SK-N-SH treated with all-trans-retinoic acid at 6 μM for 48 hours (cell line): ENCODE data around the gene TSPAN9.

Experiments used
- ATAC-seq: fragments of 200-7000 bp; cut with Tn5 transposase; 3 replicates; pipeline ENCODE4 v1.9.1; 2020; ENCODE audit warnings: mild to moderate bottlenecking, moderate library complexity
- ARNTL ChIP-seq: fragments of 450-650 bp; formaldehyde crosslinking; IDR thresholded peaks from 2 replicates; pipeline ENCODE4 v1.5.0; 2020; ENCODE audit warnings: low read depth, mild to moderate bottlenecking, moderate library complexity, borderline replicate concordance
- BACH2 ChIP-seq: fragments of 250-450 bp; sonication (Bioruptor Pico); IDR thresholded peaks from 2 replicates; pipeline ENCODE4 v1.9.0; 2021; ENCODE audit warnings: mild to moderate bottlenecking, borderline replicate concordance
- CREB5 ChIP-seq: fragments of 250-450 bp; sonication (Bioruptor Pico); IDR thresholded peaks from 2 replicates; pipeline ENCODE4 v1.5.1; 2020; ENCODE audit warnings: low read depth, mild to moderate bottlenecking, moderate library complexity
- CSDC2 ChIP-seq: fragments of 250-450 bp; sonication (Bioruptor Pico); IDR thresholded peaks from 2 replicates; pipeline ENCODE4 v1.5.0; 2020; ENCODE audit warnings: mild to moderate bottlenecking, moderate library complexity
- ESRRG ChIP-seq: fragments of 250-450 bp; sonication (Bioruptor Pico); IDR thresholded peaks from 2 replicates; pipeline ENCODE4 v1.6.1; 2021; ENCODE audit warnings: mild to moderate bottlenecking
- GLIS3 ChIP-seq: fragments of 250-450 bp; sonication (Bioruptor Pico); IDR thresholded peaks from 2 replicates; pipeline ENCODE4 v1.5.0; 2020; ENCODE audit warnings: mild to moderate bottlenecking, moderate library complexity
- POU6F1 ChIP-seq: fragments of 250-450 bp; sonication (Bioruptor Pico); IDR thresholded peaks from 2 replicates; pipeline ENCODE4 v1.8.0; 2021; ENCODE audit warnings: low read depth, mild to moderate bottlenecking, moderate library complexity, borderline replicate concordance
- PPARA ChIP-seq: fragments of 250-450 bp; sonication (Bioruptor Pico); IDR thresholded peaks from 2 replicates; pipeline ENCODE4 v1.5.0; 2020; ENCODE audit warnings: mild to moderate bottlenecking, borderline replicate concordance
- SNAI2 ChIP-seq: fragments of 250-450 bp; sonication (Bioruptor Pico); IDR thresholded peaks from 2 replicates; pipeline ENCODE4 v1.5.0; 2020; ENCODE audit warnings: mild to moderate bottlenecking, moderate library complexity
- TCF4 ChIP-seq: fragments of 250-450 bp; sonication (Bioruptor Pico); IDR thresholded peaks from 2 replicates; pipeline ENCODE4 v1.8.0; 2021; ENCODE audit warnings: mild to moderate bottlenecking, moderate library complexity, borderline replicate concordance
- TOX ChIP-seq: fragments of 250-450 bp; sonication (Bioruptor Pico); IDR thresholded peaks from 2 replicates; pipeline ENCODE4 v1.8.0; 2021; ENCODE audit warnings: mild to moderate bottlenecking, moderate library complexity, borderline replicate concordance
- ZC3H10 ChIP-seq: fragments of 250-450 bp; sonication (Bioruptor Pico); IDR thresholded peaks from 2 replicates; pipeline ENCODE4 v1.5.1; 2021; ENCODE audit warnings: mild to moderate bottlenecking, moderate library complexity
- ZFP3 ChIP-seq: fragments of 250-450 bp; sonication (Bioruptor Pico); IDR thresholded peaks from 2 replicates; pipeline ENCODE4 v1.5.0; 2020; ENCODE audit warnings: mild to moderate bottlenecking, moderate library complexity
- ZNF565 ChIP-seq: fragments of 450-650 bp; formaldehyde crosslinking; conservative IDR thresholded peaks from 2 replicates; pipeline ENCODE4 v1.5.0; 2020; ENCODE audit warnings: low read depth, mild to moderate bottlenecking, moderate library complexity
- ZNF70 ChIP-seq: fragments of 450-650 bp; formaldehyde crosslinking; IDR thresholded peaks from 2 replicates; pipeline ENCODE4 v1.5.0; 2020; ENCODE audit warnings: mild to moderate bottlenecking, moderate library complexity
- ZNF8 ChIP-seq: fragments of 450-650 bp; formaldehyde crosslinking; IDR thresholded peaks from 2 replicates; pipeline ENCODE4 v1.5.0; 2020; ENCODE audit warnings: mild to moderate bottlenecking, moderate library complexity
- TF ChIP-seq, protein P1 (sequence below): fragments of 250-450 bp; sonication (Bioruptor Pico); IDR thresholded peaks from 2 replicates; pipeline ENCODE4 v1.8.0; 2020; ENCODE audit warnings: mild to moderate bottlenecking, moderate library complexity, borderline replicate concordance

TSPAN9 gene

DNA sequence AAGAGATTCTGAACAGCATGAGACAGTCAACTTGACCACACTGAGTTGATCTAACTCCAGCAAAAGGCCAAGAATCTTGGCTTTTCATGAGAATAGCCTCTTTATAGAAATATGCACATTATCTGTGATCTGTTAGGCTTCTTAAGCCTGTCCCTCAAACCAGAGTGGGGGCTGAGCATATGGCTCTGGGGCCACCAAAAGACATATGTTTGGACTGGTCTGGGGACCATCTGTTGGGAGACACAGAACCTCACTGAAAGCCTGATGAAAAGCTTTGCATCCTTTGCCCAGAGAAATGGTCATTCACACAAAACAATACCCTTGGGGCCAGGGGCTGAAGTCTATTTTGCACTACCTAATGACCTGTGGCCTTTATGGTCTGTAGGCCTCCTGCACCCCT, 248.6 kb downstream of the TSPAN9 start:
- TF ChIP-seq ZFP3 (CRISPR knock-in tag) (no peak), CSDC2 (CRISPR knock-in tag) (no peak), ZC3H10 (CRISPR knock-in tag) (no peak), PPARA (CRISPR knock-in tag) (no peak)
- ATAC-seq = no peak

DNA sequence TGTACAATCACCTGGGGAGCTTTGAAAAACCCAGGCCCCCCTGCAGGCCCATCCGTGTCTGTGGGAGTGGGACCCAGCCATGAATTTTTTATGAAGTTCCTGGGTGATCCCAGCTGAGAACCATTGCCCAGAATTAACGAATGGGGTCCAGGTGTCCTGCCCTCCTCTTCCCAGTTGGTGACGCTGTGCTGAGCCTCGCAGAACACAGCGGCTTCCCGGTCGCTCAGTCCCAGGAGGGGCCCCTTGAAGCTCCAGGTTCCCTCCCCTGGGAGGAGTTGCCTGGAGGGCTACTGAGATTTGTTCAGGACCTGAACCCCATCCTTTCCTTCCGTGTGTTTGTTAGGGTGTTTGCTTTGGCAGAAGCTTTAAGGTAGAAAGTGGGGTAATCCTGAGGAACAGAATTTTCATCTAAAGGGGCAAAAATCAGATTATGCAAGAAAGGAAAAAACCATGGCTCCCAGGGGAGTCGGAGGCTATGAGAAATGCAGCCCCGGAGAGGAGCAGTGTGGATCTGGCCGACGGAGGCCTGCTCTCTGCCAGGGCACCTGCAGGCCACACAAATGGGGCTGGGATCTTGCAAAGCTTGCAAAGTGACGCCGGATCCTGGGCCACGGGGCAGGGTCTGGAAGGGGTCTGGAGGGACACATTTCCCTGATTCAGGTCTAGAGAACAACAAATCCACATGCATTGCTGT, 249.1 kb downstream of the TSPAN9 start:
- ATAC-seq = no peak
- TF ChIP-seq, protein P1, sequence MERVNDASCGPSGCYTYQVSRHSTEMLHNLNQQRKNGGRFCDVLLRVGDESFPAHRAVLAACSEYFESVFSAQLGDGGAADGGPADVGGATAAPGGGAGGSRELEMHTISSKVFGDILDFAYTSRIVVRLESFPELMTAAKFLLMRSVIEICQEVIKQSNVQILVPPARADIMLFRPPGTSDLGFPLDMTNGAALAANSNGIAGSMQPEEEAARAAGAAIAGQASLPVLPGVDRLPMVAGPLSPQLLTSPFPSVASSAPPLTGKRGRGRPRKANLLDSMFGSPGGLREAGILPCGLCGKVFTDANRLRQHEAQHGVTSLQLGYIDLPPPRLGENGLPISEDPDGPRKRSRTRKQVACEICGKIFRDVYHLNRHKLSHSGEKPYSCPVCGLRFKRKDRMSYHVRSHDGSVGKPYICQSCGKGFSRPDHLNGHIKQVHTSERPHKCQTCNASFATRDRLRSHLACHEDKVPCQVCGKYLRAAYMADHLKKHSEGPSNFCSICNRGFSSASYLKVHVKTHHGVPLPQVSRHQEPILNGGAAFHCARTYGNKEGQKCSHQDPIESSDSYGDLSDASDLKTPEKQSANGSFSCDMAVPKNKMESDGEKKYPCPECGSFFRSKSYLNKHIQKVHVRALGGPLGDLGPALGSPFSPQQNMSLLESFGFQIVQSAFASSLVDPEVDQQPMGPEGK (CRISPR knock-in tag) = no peak
- TF ChIP-seq ARNTL (CRISPR knock-in tag) (no peak), POU6F1 (CRISPR knock-in tag) (no peak), ESRRG (CRISPR knock-in tag) (no peak), CREB5 (CRISPR knock-in tag) (no peak), ZNF565 (CRISPR knock-in tag) (no peak)

DNA sequence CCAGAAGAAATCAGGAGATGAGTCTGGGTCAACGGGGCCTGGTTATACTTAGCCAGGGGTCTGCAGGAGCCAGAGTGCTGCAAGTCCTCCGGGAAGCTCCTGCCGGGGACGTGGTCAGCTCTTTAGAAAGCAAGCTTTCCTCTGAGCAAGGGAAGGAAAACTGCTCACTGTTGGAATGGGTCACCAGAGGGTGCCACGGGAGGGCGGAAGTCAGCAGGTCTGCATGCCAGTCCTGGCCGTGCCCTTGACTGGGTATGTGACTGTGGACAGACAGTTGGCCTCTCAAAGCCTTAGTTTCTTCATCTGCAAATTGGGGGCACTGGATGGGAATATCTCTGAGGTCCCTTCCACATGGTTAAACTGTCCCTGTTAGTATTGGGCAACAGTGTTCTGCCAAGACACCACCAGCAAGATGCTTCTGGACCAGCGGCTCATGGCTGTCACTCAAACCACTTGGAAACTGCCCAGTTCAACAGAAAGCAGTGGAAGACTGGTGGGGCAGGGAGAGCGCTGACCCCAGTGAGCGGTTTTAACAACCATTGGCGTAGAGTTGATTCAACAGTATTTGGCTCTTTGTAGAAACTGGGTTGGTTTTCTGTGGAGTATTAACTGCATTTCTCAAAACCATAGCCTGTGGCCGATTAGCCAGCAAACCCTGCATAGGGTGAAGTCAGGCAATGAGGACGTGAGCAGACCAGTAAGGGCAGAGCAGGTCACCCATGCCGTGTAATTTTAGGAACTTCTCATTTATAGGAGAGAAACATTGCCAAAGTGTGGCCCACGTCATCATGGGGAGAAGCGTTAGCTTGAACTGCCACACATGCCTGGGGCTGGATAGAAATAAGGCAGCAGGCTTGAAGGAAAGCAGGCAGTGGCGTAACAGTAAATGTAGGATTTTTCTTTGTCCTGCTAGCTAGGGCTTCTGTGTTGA, 249.9 kb downstream of the TSPAN9 start:
- no peak for ATAC-seq
- TF ChIP-seq, protein P1 (CRISPR knock-in tag) = no peak
- TF ChIP-seq TCF4 (CRISPR knock-in tag) (no peak), ZFP3 (CRISPR knock-in tag) (no peak), POU6F1 (CRISPR knock-in tag) (no peak), GLIS3 (CRISPR knock-in tag) (no peak), ARNTL (CRISPR knock-in tag) (no peak), CREB5 (CRISPR knock-in tag) (no peak), SNAI2 (no peak), TOX (CRISPR knock-in tag) (no peak)

- no peak for ATAC-seq
- no peak for TF ChIP-seq ZFP3 (CRISPR knock-in tag)
- TF ChIP-seq ESRRG (CRISPR knock-in tag) = no peak
- TF ChIP-seq TCF4 (CRISPR knock-in tag) = no peak
- TF ChIP-seq CSDC2 (CRISPR knock-in tag) = no peak
- no peak for TF ChIP-seq POU6F1 (CRISPR knock-in tag)
- no peak for TF ChIP-seq ZNF8
- TF ChIP-seq ZNF70 (CRISPR knock-in tag) = no peak
- no peak for TF ChIP-seq BACH2 (CRISPR knock-in tag)
- TF ChIP-seq CREB5 (CRISPR knock-in tag) = no peak
- TF ChIP-seq PPARA (CRISPR knock-in tag) = no peak
Observed at GRCh38 chr12:3328081-3328480, 250.9 kb downstream of the TSPAN9 start.
